ENCODE results near the gene ZSCAN30.
A peak's percentile ranks its signal among the peaks of the same experiment; 100 is the strongest.

ZSCAN30 gene

GRCh38 chr18:35290094-35290735 lies at the start of gene ZSCAN30:
ZSCAN30 (minus strand) TSS chr18:35290229; CDS start chr18:35264352, 25,877 bp downstream.
- DNase-seq, result peak; percentile 95

GRCh38 chr18:35337286-35337685 lies 47.3 kb upstream of the ZSCAN30 start:
- no peak for DNase-seq

- no peak for DNase-seq
Measured at GRCh38 chr18:35335866-35336265, 45.8 kb upstream of the ZSCAN30 start.

- DNase-seq, result no peak
Measured at GRCh38 chr18:35334821-35335220, 44.8 kb upstream of the ZSCAN30 start.

GRCh38 chr18:35334212-35334611 lies 44.2 kb upstream of the ZSCAN30 start:
- DNase-seq, result no peak

DNA sequence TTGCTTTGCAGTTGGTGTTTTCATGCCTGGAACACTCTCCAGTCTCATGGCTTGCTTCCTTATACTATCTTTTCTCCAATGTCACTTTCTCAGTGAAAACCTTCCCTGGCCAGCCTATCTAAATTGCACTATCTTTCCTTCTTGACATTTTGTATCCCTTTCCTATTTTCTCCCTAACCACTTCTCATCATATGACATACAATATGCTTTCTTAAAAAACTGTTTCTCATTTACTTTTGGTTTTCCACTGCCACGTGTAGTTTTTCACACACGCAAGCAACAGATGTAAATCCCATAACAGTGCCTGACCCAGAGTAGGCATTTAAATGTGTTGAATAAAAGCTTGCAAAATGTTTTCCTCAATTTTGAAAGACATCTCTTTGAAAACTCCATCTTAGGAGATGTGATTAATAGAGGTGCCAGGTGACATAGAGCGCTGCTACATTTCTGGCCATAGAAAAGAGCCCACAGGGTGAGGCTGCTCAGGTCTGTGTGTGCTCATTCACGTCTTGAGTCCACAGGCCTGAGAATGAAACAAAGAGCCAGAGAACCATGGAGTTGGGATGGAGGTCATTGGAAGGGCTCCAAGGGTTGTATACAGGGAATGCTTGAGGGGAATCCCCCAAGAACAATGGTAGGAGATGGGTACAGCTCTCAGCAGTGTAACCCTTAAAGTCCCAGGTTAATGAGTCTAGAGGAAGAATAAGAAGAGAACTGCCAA lies 41.5 kb upstream of the ZSCAN30 start:
- DNase-seq, result no peak

- no peak for DNase-seq
Measured at GRCh38 chr18:35328868-35329267, 38.8 kb upstream of the ZSCAN30 start.

GRCh38 chr18:35326695-35327387 lies 36.8 kb upstream of the ZSCAN30 start:
- DNase-seq, result no peak

- no peak for DNase-seq
Measured at GRCh38 chr18:35324926-35325655, 35.1 kb upstream of the ZSCAN30 start.

DNA sequence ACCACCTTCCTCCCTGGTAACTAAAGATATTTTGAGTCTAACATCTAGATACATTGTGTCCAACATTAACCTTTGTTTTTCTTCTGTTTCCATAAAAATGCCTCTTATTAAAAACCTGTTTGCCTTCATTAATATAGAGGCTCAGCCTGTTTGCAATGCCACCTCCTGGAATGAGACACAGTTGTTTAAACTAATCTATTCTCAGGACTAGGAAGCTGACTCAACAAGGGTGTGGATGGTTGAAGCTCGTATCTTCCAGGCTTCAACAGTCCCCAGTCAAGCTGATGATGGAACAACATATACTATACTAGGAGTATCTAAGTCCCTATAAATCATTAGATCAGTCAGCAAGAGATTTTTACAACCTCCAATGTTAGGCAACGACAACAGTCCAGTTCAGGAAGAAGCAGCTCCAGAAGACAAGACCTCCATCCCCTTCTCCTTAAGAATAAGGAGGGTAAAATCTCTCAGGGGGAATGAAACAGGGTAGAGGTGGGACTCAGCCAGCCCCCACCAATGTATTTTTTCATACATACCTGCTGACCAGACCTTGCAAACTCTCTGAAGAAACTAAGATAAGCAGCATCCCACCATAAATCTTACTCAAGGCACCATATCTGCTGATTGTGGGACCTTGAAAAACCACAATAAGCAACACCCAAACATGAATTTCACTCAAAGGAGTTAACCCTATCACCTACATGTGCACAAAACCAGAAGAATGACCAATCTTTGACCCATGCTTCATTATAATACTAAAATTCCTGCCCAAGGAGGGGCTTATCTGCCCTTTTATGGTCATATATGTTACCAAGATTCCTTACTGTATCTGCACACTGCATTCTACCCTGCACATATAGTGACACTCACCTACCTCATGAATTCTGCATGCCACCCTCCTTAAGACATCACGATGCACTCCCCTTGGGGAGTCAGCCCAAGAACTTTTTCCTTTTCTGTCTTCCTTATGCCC lies 32.7 kb upstream of the ZSCAN30 start:
- no peak for DNase-seq

GRCh38 chr18:35311496-35311895 lies 21.5 kb upstream of the ZSCAN30 start:
- no peak for DNase-seq

DNA sequence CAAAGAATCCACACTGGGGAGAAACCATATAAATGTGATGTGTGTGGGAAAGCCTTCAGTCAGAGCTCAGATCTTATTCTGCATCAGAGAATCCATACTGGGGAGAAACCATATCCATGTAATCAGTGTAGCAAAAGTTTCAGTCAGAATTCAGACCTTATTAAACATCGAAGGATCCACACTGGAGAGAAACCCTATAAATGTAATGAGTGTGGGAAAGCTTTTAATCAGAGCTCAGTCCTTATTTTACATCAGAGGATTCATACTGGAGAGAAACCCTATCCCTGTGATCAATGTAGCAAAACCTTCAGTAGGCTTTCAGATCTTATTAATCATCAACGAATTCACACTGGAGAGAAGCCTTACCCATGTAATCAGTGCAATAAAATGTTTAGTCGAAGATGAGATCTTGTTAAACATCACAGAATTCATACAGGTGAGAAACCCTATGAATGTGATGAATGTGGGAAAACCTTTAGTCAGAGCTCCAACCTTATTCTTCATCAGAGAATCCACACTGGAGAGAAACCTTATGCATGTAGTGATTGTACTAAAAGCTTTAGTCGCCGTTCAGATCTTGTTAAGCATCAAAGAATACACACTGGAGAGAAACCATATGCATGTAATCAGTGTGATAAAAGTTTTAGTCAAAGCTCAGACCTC lies 16.7 kb upstream of the ZSCAN30 start:
- no peak for DNase-seq

GRCh38 chr18:35303610-35304009 lies 13.6 kb upstream of the ZSCAN30 start:
- DNase-seq, result no peak

- DNase-seq, result no peak
Measured at GRCh38 chr18:35296060-35296459, 6.0 kb upstream of the ZSCAN30 start.

GRCh38 chr18:35291166-35291565 lies 1.1 kb upstream of the ZSCAN30 start:
- DNase-seq, result no peak

GRCh38 chr18:35289727-35290093 lies 319 bp downstream of the ZSCAN30 start:
- peak; percentile 43 for DNase-seq

GRCh38 chr18:35289293-35289692 lies 736 bp downstream of the ZSCAN30 start:
- no peak for DNase-seq

- DNase-seq, result no peak
Measured at GRCh38 chr18:35284841-35285240, 5.2 kb downstream of the ZSCAN30 start.

- DNase-seq, result no peak
Measured at GRCh38 chr18:35283923-35284794, 5.9 kb downstream of the ZSCAN30 start.

DNA sequence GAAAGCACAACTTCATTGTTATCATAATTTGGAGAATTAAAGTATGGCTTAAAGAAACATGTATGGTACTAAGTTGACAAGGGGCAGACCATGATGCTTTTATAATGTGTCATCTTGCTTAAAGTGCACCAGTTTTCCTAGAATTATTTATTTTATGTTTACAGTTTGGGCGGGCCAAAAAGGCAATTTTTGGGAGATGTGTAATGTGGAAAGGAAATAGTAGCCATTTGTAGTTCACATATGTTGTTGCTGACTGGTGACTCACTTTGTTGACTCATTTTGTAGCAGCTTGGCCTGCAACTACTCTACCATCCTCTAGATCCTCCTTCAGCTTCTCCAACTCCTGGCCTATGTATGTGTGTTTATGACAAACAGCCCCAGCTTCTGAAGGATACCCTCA lies 7.7 kb downstream of the ZSCAN30 start:
- no peak for DNase-seq

GRCh38 chr18:35278969-35279368 lies 11.1 kb downstream of the ZSCAN30 start:
- no peak for DNase-seq
